ENCODE data around the gene BACH2. TPM values are rescaled to one million over a fixed set of nuclear protein-coding genes. Genes with fewer than 3 reads are reported as not detected.
A peak's percentile ranks its signal among the peaks of the same experiment; 100 is the strongest.

BACH2 gene
- total and polyA plus RNA-seq, 9 of the 15 experiments (the other 6 are each of a cell fraction or from before 2014, with no cell fraction given): 0.06 to 3.1 (median 0.59) TPM

DNA sequence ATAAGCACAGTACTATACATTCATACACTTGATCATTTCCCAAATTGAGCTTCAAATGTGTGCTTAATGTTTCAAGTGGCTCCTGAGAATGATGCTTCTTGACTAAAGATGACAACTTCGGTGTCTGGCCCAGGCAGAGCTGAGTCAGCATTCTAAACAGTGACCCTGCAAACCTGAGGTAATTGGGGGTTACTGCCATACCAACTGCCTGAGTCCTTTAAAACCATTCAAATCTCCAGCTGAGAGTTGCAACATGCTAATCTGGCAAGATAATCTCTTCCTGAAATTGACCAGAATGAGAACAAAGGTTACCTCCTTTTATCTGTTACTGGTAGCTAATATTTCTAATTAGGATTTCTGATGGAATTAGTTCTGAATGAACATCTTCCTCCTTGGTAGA is 8.2 kb downstream of the BACH2 start:
- no peak overlapping the region for H3K27ac ChIP-seq (ENCODE audit: extremely low read depth, low read depth, low read length)
- H3K27me3 ChIP-seq (ENCODE audit: control insufficient read depth in 2 of 2, insufficient read depth in 2 of 2, low read length in 2 of 2): peaks cover 0 to 3% of the 10 kb centered on the region in 2 experiments; a peak in 3 of 5 replicates
- H3K36me3 ChIP-seq (ENCODE audit: control insufficient read depth, insufficient read depth, low read length): no peaks in the 10 kb centered on the region
- H3K9me3 ChIP-seq (replicated peaks; ENCODE audit: control insufficient read depth, insufficient read depth, low read depth, low read length): peaks cover 2% of the 10 kb centered on the region; the same call in 1 of the 2 replicates
- intact Hi-C loops (cut with micrococcal nuclease) (loop anchor here (5.0 to 10.0 kb wide), 3 partner anchors 71 to 296 kb away; partner anchors contain the start of gene MAP3K7), in situ Hi-C loops (cut with MboI) (loop anchor here (5.0 kb wide), 1 partner anchor 189 kb away; no protein-coding TSS in a partner anchor)
- no peak overlapping the region for H3K4me2 ChIP-seq (ENCODE audit: insufficient read depth, low read length)
- ChIA-PET CTCF (ENCODE audit: low intra/inter-chr PET ratio) (interaction anchor here (1.4 kb wide), 1 partner anchor 191 kb away, joined by 6 read pairs; no protein-coding TSS in a partner anchor), POLR2A (interaction anchor here (1.0 to 1.1 kb wide), 2 partner anchors 10 to 168 kb away, joined by 3 to 4 read pairs; no protein-coding TSS in a partner anchor)
- H3K79me2 ChIP-seq (ENCODE audit: control insufficient read depth, insufficient read depth, low read length): no peaks in the 10 kb centered on the region
- no TSS peak for BruUV-seq (replicated peaks)
- no peak overlapping the region for H2AFZ ChIP-seq (ENCODE audit: low read depth, low read length)
- H3K4me1 ChIP-seq (replicated peaks in 1 of 2; ENCODE audit: control insufficient read depth in 2 of 2, insufficient read depth in 2 of 2, low read length in 2 of 2): peaks cover 3 to 22% of the 10 kb centered on the region in 2 experiments; a peak in 4 of 5 replicates
- no peak for ATAC-seq
- no peaks in the 10 kb centered on the region for H3K9me1 ChIP-seq (ENCODE audit: control insufficient read depth, insufficient read depth, low read length)
- no peaks in the 10 kb centered on the region for H4K20me1 ChIP-seq (replicated peaks; ENCODE audit: control insufficient read depth, insufficient read depth, low read length)
- H3K9ac ChIP-seq (ENCODE audit: insufficient read depth in 1 of 2, low read depth in 2 of 2, low read length in 2 of 2): no peak overlapping the region
- peak in 1 of 4 experiments; percentile 16 for DNase-seq (ENCODE audit: extremely low read depth in 1 of 4, low spot score in 3 of 4)
- H3K4me3 ChIP-seq: no peak overlapping the region
- no peak for FAIRE-seq
- 36% methylated on average over 1 of the region's 1 CpG for WGBS (ENCODE audit: insufficient coverage, low coverage, missing lambda C conversion rate)
- TF ChIP-seq SOX6 (IDR thresholded peaks at IDR 0.05) (no peak), FOXP4 (CRISPR knock-in tag; IDR thresholded peaks at IDR 0.05; ENCODE audit: borderline replicate concordance) (no peak), MAFK (IDR thresholded peaks at IDR 0.05; ENCODE audit: low read length) (peak; percentile 83), ZNF316 (IDR thresholded peaks at IDR 0.05) (peak; percentile 91), POLR2B (IDR thresholded peaks at IDR 0.05; ENCODE audit: low read depth, partially characterized antibody) (no peak), FOXK2 (conservative IDR thresholded peaks at IDR 0.05 in 1 of 2, IDR thresholded peaks at IDR 0.05 in 1 of 2; ENCODE audit: low read depth in 2 of 2) (no peak), ZNF444 (CRISPR knock-in tag; IDR thresholded peaks at IDR 0.05) (no peak), KLF6 (CRISPR knock-in tag; IDR thresholded peaks at IDR 0.05; ENCODE audit: borderline replicate concordance) (no peak), MAFG (tag; conservative IDR thresholded peaks at IDR 0.05) (peak; percentile 77), ZNF586 (CRISPR knock-in tag; conservative IDR thresholded peaks at IDR 0.05) (no peak), C11orf30 (IDR thresholded peaks at IDR 0.05; ENCODE audit: low read depth) (peak; percentile 87), MAFF (IDR thresholded peaks at IDR 0.05; ENCODE audit: low read length) (peak; percentile 80), SNIP1 (IDR thresholded peaks at IDR 0.05; ENCODE audit: low read depth) (no peak)
- TF ChIP-seq, protein P1, sequence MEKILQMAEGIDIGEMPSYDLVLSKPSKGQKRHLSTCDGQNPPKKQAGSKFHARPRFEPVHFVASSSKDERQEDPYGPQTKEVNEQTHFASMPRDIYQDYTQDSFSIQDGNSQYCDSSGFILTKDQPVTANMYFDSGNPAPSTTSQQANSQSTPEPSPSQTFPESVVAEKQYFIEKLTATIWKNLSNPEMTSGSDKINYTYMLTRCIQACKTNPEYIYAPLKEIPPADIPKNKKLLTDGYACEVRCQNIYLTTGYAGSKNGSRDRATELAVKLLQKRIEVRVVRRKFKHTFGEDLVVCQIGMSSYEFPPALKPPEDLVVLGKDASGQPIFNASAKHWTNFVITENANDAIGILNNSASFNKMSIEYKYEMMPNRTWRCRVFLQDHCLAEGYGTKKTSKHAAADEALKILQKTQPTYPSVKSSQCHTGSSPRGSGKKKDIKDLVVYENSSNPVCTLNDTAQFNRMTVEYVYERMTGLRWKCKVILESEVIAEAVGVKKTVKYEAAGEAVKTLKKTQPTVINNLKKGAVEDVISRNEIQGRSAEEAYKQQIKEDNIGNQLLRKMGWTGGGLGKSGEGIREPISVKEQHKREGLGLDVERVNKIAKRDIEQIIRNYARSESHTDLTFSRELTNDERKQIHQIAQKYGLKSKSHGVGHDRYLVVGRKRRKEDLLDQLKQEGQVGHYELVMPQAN (IDR thresholded peaks at IDR 0.05; ENCODE audit: borderline replicate concordance): no peak
- TF ChIP-seq, protein P2, sequence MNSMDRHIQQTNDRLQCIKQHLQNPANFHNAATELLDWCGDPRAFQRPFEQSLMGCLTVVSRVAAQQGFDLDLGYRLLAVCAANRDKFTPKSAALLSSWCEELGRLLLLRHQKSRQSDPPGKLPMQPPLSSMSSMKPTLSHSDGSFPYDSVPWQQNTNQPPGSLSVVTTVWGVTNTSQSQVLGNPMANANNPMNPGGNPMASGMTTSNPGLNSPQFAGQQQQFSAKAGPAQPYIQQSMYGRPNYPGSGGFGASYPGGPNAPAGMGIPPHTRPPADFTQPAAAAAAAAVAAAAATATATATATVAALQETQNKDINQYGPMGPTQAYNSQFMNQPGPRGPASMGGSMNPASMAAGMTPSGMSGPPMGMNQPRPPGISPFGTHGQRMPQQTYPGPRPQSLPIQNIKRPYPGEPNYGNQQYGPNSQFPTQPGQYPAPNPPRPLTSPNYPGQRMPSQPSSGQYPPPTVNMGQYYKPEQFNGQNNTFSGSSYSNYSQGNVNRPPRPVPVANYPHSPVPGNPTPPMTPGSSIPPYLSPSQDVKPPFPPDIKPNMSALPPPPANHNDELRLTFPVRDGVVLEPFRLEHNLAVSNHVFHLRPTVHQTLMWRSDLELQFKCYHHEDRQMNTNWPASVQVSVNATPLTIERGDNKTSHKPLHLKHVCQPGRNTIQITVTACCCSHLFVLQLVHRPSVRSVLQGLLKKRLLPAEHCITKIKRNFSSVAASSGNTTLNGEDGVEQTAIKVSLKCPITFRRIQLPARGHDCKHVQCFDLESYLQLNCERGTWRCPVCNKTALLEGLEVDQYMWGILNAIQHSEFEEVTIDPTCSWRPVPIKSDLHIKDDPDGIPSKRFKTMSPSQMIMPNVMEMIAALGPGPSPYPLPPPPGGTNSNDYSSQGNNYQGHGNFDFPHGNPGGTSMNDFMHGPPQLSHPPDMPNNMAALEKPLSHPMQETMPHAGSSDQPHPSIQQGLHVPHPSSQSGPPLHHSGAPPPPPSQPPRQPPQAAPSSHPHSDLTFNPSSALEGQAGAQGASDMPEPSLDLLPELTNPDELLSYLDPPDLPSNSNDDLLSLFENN (IDR thresholded peaks at IDR 0.05; ENCODE audit: low read depth in 2 of 2, low read length in 2 of 2): no peak

Measured in K562 (cell line).